EH (cell line): ENCODE data around the gene UHRF1.

Experiments used
- DNase-seq: peaks from one replicate; pipeline ENCODE4 v3.0.0-alpha.2; 2015; ENCODE audit warnings: low read depth

The UHRF1 gene

GRCh38 chr19:4990306-4990705 lies 81.0 kb downstream of the UHRF1 start:
- no peak for DNase-seq

GRCh38 chr19:4991538-4991937 lies 82.2 kb downstream of the UHRF1 start:
- no peak for DNase-seq

DNA sequence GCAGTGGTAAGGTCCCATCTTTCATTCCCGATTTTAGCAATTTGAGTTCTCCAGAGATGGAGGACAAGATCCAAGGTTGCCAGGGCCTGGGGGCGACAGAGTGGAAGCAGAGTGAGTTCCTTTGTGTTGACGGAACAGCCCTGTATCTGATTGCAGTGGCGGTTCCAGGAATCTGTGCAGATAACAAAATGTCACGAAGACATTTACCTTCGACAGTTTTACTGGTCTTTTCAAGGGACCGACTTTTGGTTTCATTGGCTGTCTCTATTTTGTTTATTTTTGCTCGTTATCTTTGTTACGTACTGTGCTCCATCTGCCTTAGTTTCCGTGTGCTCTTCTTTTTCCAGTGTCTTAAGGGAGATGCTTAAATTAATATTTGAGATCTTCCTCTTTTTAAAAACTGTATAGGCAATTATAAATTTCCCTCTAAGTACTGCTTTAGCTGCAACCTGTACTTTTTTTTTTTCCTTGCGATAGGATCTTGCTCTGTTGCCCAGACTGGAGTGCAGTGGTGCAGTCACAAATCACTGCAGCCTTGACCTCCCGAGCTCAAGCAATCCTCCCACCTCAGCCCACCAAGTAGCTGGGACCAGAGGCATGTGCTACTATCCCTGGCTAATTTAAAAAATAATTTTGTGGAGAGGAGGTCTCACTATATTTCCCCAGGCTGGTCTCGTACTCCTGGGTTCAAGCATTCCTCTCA lies 82.8 kb downstream of the UHRF1 start:
- no peak for DNase-seq

- DNase-seq: no peak
These were observed 84.4 kb downstream of the UHRF1 start for GRCh38 chr19:4993683-4994082.

- DNase-seq: no peak
These were observed 87.4 kb downstream of the UHRF1 start for GRCh38 chr19:4996701-4997100.

DNA sequence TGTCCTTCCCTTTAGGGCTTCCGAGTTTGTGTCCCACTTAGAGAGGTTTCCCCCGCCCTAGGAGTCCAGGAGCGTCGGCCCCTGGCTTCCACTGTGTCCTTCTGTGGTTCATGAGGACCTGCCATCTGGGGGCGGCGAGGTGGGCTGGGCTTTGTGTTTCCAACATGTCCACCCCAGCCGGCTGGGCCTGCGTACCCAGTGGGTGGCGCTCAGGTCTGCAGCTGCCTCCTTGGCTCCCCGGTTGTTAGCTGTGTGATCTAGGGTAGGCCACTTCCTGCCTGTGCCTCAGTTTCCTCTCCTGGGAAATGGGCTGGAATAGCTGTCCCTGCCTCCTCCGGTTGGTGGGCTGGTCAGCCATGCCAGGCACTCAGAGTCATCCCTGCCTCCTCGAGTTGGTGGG lies 88.0 kb downstream of the UHRF1 start:
- no peak for DNase-seq

GRCh38 chr19:5000120-5000611 lies 90.9 kb downstream of the UHRF1 start:
- DNase-seq: no peak

DNA sequence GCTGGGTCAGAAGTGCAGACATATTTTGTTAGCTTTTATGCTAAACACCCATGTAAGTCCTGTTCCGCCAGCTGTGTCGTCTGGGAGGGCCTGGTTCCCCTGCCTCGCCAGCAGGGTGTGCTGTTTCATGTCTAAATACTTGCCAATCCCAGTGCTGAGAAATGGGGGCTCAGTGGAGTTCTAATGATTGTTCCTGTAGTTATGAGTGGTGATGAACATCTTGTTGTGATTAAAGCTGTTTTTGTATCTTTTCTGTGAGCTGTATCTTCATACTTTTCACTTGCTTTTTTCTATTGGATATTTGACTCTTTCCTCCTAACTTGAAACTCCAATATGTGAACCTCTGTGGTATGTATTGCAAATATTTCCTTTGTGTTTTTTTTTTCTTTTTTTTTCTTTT lies 92.3 kb downstream of the UHRF1 start:
- DNase-seq: peak; percentile 78

DNA sequence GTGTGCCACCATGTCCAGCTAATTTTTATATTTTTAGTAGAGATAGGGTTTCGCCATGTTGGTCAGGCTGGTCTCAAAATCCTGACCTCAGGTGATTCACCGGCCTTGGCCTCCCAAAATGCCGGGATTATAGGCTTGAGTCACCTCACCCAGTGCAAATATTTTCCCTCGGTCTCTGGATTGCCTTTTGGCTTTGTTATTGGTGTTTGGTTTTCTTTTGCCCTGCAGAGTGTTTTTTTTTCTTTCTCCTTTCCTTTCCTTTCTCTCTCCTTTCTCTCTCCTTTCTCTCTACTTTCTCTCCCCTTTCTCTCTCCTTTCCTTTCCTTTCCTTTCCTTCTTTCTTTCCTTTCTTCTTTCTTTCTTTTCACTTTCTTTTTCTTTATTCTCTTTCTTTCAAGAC lies 92.8 kb downstream of the UHRF1 start:
- DNase-seq: peak; percentile 82

DNA sequence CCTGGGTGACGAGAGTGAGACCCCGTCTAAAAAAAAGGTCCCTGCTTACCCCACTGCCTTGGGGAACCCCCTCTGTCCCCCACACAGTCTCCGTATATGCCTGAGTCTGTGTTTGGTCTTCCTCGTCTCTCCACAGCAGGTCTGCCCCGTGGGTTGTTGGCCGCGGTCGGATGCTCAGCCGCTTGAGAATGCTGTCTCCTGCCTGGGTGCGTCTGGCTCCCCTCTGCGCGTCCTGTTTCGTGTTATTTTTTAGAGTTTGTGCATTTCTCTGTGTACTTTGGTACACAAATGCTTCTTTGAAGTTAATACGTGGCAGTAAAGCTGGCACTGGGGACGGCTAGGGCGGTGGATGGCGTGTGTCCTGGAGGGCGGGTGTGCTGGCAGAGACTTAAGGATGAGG lies 94.5 kb downstream of the UHRF1 start:
- DNase-seq: no peak

DNA sequence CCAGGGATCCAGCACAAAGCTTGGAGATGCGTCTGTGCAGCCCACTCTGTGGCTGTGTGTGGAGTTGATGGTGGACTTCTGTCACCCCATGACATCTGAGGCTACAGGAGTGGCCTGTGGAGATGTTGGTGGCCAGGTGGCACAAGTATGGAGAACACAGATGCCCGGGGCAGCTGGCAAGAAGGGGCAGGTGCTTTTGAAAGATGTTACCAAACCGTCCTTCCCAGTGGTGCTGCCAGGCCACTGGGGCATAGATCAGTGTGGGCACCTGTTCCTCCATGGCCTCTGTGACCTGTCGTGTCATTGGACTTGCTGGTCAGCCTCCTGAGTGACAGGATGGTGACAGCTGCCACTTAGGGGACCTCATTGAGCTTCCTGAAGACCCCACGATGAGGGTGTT lies 95.8 kb downstream of the UHRF1 start:
- DNase-seq: no peak

DNA sequence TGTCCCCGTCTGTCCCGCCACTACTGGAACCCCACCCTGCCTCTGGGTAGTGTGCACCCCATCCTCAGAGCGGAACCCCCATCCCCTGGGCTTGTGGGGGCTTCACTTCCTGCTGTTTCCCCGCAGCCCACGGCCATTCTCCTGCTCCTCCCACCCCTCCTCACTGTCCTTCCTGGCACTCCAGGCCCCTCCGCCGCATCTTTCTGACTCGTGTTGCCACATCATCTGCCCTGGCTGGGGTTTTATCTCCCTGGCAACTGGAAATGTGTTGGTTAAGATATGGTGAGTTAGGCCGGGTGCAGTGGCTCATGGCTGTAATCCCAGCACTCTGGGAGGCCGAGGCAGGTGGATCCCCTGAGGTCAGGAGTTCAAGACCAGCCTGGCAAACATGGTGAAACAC lies 96.9 kb downstream of the UHRF1 start:
- peak; percentile 48 for DNase-seq

DNA sequence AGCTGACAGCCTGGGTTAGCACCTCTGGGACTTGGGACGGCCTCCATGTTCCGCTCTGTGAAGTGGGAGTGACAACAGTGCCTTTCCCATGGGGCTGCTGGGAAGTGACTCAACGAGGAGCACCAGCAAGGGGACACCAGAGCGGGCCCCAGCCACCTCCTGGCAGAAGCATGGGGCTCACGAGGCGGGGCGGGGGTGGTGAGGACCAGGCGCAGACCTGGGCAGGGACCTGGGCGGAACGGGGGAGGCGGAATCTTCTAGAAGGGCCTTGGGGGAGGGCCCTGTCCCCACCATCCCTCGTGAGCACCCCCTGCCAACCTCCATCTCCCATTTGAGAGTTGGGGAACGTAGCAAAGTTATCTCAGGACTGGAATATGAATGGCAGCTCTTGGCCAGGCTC lies 97.5 kb downstream of the UHRF1 start:
- no peak for DNase-seq
